ENCODE data around the gene WDR20.
"Not testable (repeated sequence)": the region's sequence is repeated elsewhere in the genome, so short reads cannot be mapped to it uniquely, and the experiment has no call there.

WDR20 gene

DNA sequence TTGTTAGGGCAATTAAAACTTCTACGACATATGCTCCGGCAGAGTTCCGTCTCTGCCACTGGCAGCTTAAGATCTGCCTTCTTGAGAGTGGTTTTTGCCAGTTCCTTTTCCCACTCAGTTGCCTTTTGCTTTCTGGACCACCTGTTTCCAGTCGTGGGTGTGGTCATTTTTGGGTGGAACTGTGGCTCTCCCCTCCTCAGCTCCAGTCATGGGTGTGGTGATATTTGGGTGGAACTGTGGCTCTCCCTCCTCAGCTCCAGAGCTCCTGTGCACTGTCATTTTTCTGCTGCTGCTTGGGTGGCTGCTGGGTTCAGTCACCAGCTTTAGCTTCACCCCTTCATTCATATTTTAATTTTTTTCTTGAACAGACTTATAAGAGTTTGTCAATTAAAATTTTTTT is 25.3 kb downstream of the WDR20 start:
- Histone ChIP-seq H3K27ac (no peak overlapping the region), H3K27me3 (ENCODE audit: insufficient read depth, low read depth, severe bottlenecking) (no peaks in the 10 kb centered on the region), H3K9me3 (ENCODE audit: severe bottlenecking) (no peaks in the 10 kb centered on the region), H3K36me3 (peaks cover 7% of the 10 kb centered on the region), H3K4me3 (ENCODE audit: low read depth, low read length) (no peak overlapping the region)
- no peak for TF ChIP-seq CTCF (IDR thresholded peaks at IDR 0.05; ENCODE audit: low read depth, low read length)
- DNase-seq, result no peak

GRCh38 chr14:102170061-102170460 is 30.4 kb downstream of the WDR20 start:
- DNase-seq, result no peak
- H3K9me3 ChIP-seq (ENCODE audit: severe bottlenecking), result no peaks in the 10 kb centered on the region

GRCh38 chr14:102171173-102172020 is 31.7 kb downstream of the WDR20 start:
- Histone ChIP-seq H3K36me3 (peaks cover 10% of the 10 kb centered on the region), H3K4me3 (ENCODE audit: low read depth, low read length) (no peak overlapping the region), H3K9me3 (ENCODE audit: severe bottlenecking) (no peaks in the 10 kb centered on the region), H3K27ac (0 out of 2 replicates have a peak overlapping the region, but pooled peaks have one; percentile 27), H3K27me3 (ENCODE audit: insufficient read depth, low read depth, severe bottlenecking) (no peaks in the 10 kb centered on the region)
- TF ChIP-seq CTCF (IDR thresholded peaks at IDR 0.05; ENCODE audit: low read depth, low read length), result no peak
- no peak for DNase-seq

More at GRCh38 chr14:102170061-102170460, 30.4 kb downstream of the WDR20 start:
- no peak for TF ChIP-seq CTCF (IDR thresholded peaks at IDR 0.05; ENCODE audit: low read depth, low read length)
- no peak overlapping the region for H3K27ac ChIP-seq
- no peaks in the 10 kb centered on the region for H3K27me3 ChIP-seq (ENCODE audit: insufficient read depth, low read depth, severe bottlenecking)
- no peak overlapping the region for H3K4me3 ChIP-seq (ENCODE audit: low read depth, low read length)
- peaks cover 10% of the 10 kb centered on the region for H3K36me3 ChIP-seq

- not testable (repeated sequence) for DNase-seq; H3K27me3 ChIP-seq (ENCODE audit: insufficient read depth, low read depth, severe bottlenecking); H3K36me3 ChIP-seq; H3K27ac ChIP-seq; H3K4me3 ChIP-seq (ENCODE audit: low read depth, low read length); H3K9me3 ChIP-seq (ENCODE audit: severe bottlenecking)
Measured at GRCh38 chr14:102172021-102172272, 32.2 kb downstream of the WDR20 start.

GRCh38 chr14:102172721-102173120 is 33.0 kb downstream of the WDR20 start:
- not testable (repeated sequence) for H3K27me3 ChIP-seq (ENCODE audit: insufficient read depth, low read depth, severe bottlenecking); H3K27ac ChIP-seq; H3K36me3 ChIP-seq; DNase-seq; H3K9me3 ChIP-seq (ENCODE audit: severe bottlenecking); H3K4me3 ChIP-seq (ENCODE audit: low read depth, low read length)

GRCh38 chr14:102177161-102177560 is 37.5 kb downstream of the WDR20 start:
- no peak overlapping the region for H3K27ac ChIP-seq
- H3K4me3 ChIP-seq (ENCODE audit: low read depth, low read length), result no peak overlapping the region
- peaks cover 5% of the 10 kb centered on the region; the same call in 1 of the 2 replicates for H3K36me3 ChIP-seq
- no peaks in the 10 kb centered on the region for H3K9me3 ChIP-seq (ENCODE audit: severe bottlenecking)
- no peak for TF ChIP-seq CTCF (IDR thresholded peaks at IDR 0.05; ENCODE audit: low read depth, low read length)
- DNase-seq, result no peak
- H3K27me3 ChIP-seq (ENCODE audit: insufficient read depth, low read depth, severe bottlenecking), result no peaks in the 10 kb centered on the region

- peaks cover 5% of the 10 kb centered on the region; the same call in 1 of the 2 replicates for H3K36me3 ChIP-seq
- H3K9me3 ChIP-seq (ENCODE audit: severe bottlenecking), result no peaks in the 10 kb centered on the region
- no peak overlapping the region for H3K27ac ChIP-seq
- TF ChIP-seq CTCF (IDR thresholded peaks at IDR 0.05; ENCODE audit: low read depth, low read length), result no peak
- no peak for DNase-seq
- no peak overlapping the region for H3K4me3 ChIP-seq (ENCODE audit: low read depth, low read length)
- no peaks in the 10 kb centered on the region for H3K27me3 ChIP-seq (ENCODE audit: insufficient read depth, low read depth, severe bottlenecking)
Measured at GRCh38 chr14:102178806-102179205, 39.1 kb downstream of the WDR20 start.

Measured in WERI-Rb-1 (cell line).